Measurements from ENCODE around the gene MSH4. TPM values are rescaled to one million over a fixed set of nuclear protein-coding genes. Genes with fewer than 3 reads are reported as not detected.
"Not testable (repeated sequence)": the region's sequence is repeated elsewhere in the genome, so short reads cannot be mapped to it uniquely, and the experiment has no call there.

MSH4 gene
- total and polyA plus RNA-seq, 11 donors: 0.06 to 0.62 (median 0.26) TPM; not detected in 2

GRCh38 chr1:75765697-75766355 is 30.9 kb upstream of the MSH4 start:
- Histone ChIP-seq H3K27me3 (no peaks in the 10 kb centered on the region), H3K9me3 (no peaks in the 10 kb centered on the region), H3K4me3 (no peak overlapping the region), H3K27ac (no peak overlapping the region), H3K36me3 (peaks cover 0 to 36% (median 6%) of the 10 kb centered on the region in 9 donors), H3K4me1 (no peaks in the 10 kb centered on the region)
- DNase-seq (no peak), ATAC-seq (peak in 1 of 4 donors; percentile 43)
- TF ChIP-seq CTCF (IDR thresholded peaks at IDR 0.05): no peak
- TF ChIP-seq POLR2A (IDR thresholded peaks at IDR 0.05): no peak
- WGBS, 4 donors: 81 to 91% (median 87%) methylated on average over 1 of the region's 1 CpG
- intact Hi-C loops (cut with DNase I): no loop called here

GRCh38 chr1:75768016-75768415 is 28.7 kb upstream of the MSH4 start:
- Histone ChIP-seq H3K9me3 (no peaks in the 10 kb centered on the region), H3K27ac (no peak overlapping the region), H3K4me1 (no peaks in the 10 kb centered on the region), H3K27me3 (no peaks in the 10 kb centered on the region), H3K36me3 (peaks cover 0 to 14% (median 0%) of the 10 kb centered on the region in 9 donors), H3K4me3 (no peak overlapping the region)
- TF ChIP-seq CTCF (IDR thresholded peaks at IDR 0.05) (no peak), POLR2A (IDR thresholded peaks at IDR 0.05) (no peak)
- DNase-seq (no peak), ATAC-seq (no peak)
- intact Hi-C loops (cut with DNase I): no loop called here
- 81 to 93% (median 91%) methylated on average over 1 of the region's 1 CpG for WGBS, 4 donors

GRCh38 chr1:75770761-75771160 is 25.9 kb upstream of the MSH4 start:
- Histone ChIP-seq H3K36me3 (no peaks in the 10 kb centered on the region), H3K27ac (no peak overlapping the region), H3K4me3 (no peak overlapping the region), H3K4me1 (no peaks in the 10 kb centered on the region), H3K9me3 (no peaks in the 10 kb centered on the region), H3K27me3 (no peaks in the 10 kb centered on the region)
- DNase-seq (no peak), ATAC-seq (no peak)
- 59 to 79% (median 73%) methylated on average over 1 of the region's 1 CpG for WGBS, 4 donors
- intact Hi-C loops (cut with DNase I): no loop called here
- TF ChIP-seq CTCF (IDR thresholded peaks at IDR 0.05) (no peak), POLR2A (IDR thresholded peaks at IDR 0.05) (no peak)

GRCh38 chr1:75771978-75772377 is 24.7 kb upstream of the MSH4 start:
- no peaks in the 10 kb centered on the region for H3K36me3 ChIP-seq
- DNase-seq (no peak), ATAC-seq (no peak)
- intact Hi-C loops (cut with DNase I): no loop called here
- H3K4me3 ChIP-seq: no peak overlapping the region
- no peaks in the 10 kb centered on the region for H3K9me3 ChIP-seq
- H3K27ac ChIP-seq: no peak overlapping the region
- H3K27me3 ChIP-seq: no peaks in the 10 kb centered on the region
- no peaks in the 10 kb centered on the region for H3K4me1 ChIP-seq
- WGBS, 4 donors: 75 to 81% (median 80%) methylated on average over 3 of the region's 3 CpGs
- no peak for TF ChIP-seq POLR2A (IDR thresholded peaks at IDR 0.05)
- no peak for TF ChIP-seq CTCF (IDR thresholded peaks at IDR 0.05)

- H3K9me3 ChIP-seq; H3K36me3 ChIP-seq; H3K4me3 ChIP-seq; ATAC-seq; intact Hi-C loops (cut with DNase I); DNase-seq; H3K27me3 ChIP-seq; H3K4me1 ChIP-seq; H3K27ac ChIP-seq: not testable (repeated sequence)
- 57 to 94% (median 75%) methylated on average over 3 to 4 of the region's 4 CpGs for WGBS, 4 donors
Measured at GRCh38 chr1:75777812-75778211, 18.9 kb upstream of the MSH4 start.

- H3K27ac ChIP-seq; DNase-seq; ATAC-seq; intact Hi-C loops (cut with DNase I); H3K9me3 ChIP-seq; H3K4me3 ChIP-seq; H3K27me3 ChIP-seq; H3K4me1 ChIP-seq; H3K36me3 ChIP-seq: not testable (repeated sequence)
- WGBS, 4 donors: 91 to 95% (median 94%) methylated on average over 5 of the region's 5 CpGs
Measured at GRCh38 chr1:75778694-75779093, 18.0 kb upstream of the MSH4 start.

GRCh38 chr1:75780183-75780582 is 16.5 kb upstream of the MSH4 start:
- H3K27me3 ChIP-seq; DNase-seq; H3K36me3 ChIP-seq; H3K4me1 ChIP-seq; H3K27ac ChIP-seq; intact Hi-C loops (cut with DNase I); H3K9me3 ChIP-seq; ATAC-seq; H3K4me3 ChIP-seq: not testable (repeated sequence)
- 78 to 88% (median 80%) methylated on average over 4 of the region's 4 CpGs for WGBS, 4 donors

Data from heart left ventricle (tissue), 16 donors.